ENCODE data around the gene PLCB1. TPM values are rescaled to one million over a fixed set of nuclear protein-coding genes. Genes with fewer than 3 reads are reported as not detected.

The PLCB1 gene
- total and polyA plus RNA-seq, 2 donors (not counting 1 experiment from before 2014, with no cell fraction given), result 13.4 to 23.3 TPM

- no peak overlapping the region for H3K4me2 ChIP-seq (ENCODE audit: extremely low read depth, insufficient read depth, low read length)
- no peak overlapping the region for H3K9ac ChIP-seq (ENCODE audit: insufficient read depth, low read length)
- H3K4me3 ChIP-seq (replicated peaks in 1 of 4; ENCODE audit: control extremely low read depth in 1 of 4, insufficient read depth in 1 of 4, low read depth in 3 of 4, low read length in 4 of 4), result no peak overlapping the region
Observed at GRCh38 chr20:8870652-8871051, 738.6 kb downstream of the PLCB1 start.

GRCh38 chr20:8874437-8874836 lies 742.4 kb downstream of the PLCB1 start:
- no peak overlapping the region for H2AFZ ChIP-seq (ENCODE audit: low read length)

More at GRCh38 chr20:8870652-8871051, 738.6 kb downstream of the PLCB1 start:
- no peaks in the 10 kb centered on the region for H3K27me3 ChIP-seq (ENCODE audit: control insufficient read depth, insufficient read depth, low read length)
- no peak overlapping the region for H2AFZ ChIP-seq (ENCODE audit: low read length)
- H3K36me3 ChIP-seq (ENCODE audit: control insufficient read depth, insufficient read depth, low read length), result no peaks in the 10 kb centered on the region
- no peaks in the 10 kb centered on the region for H4K20me1 ChIP-seq (ENCODE audit: control insufficient read depth, extremely low read depth, insufficient read depth, low read length)
- no peak overlapping the region for H3K27ac ChIP-seq (ENCODE audit: insufficient read depth, low read length)
- DNase-seq (ENCODE audit: low read depth in 2 of 2), result no peak
- TF ChIP-seq EZH2 (IDR thresholded peaks at IDR 0.05; ENCODE audit: low read length, missing control alignments) (no peak), CTCF (conservative IDR thresholded peaks at IDR 0.05 in 1 of 2, IDR thresholded peaks at IDR 0.05 in 1 of 2; ENCODE audit: low read depth in 1 of 2, low read length in 2 of 2) (no peak)
- H3K9me3 ChIP-seq (ENCODE audit: control insufficient read depth, insufficient read depth, low read depth, low read length), result no peaks in the 10 kb centered on the region
- H3K79me2 ChIP-seq (ENCODE audit: control insufficient read depth, insufficient read depth, low read length), result no peaks in the 10 kb centered on the region
- no peaks in the 10 kb centered on the region for H3K4me1 ChIP-seq (ENCODE audit: control insufficient read depth, extremely low read depth, insufficient read depth, low read length)

GRCh38 chr20:8875586-8875985 lies 743.5 kb downstream of the PLCB1 start:
- no peaks in the 10 kb centered on the region for H3K27me3 ChIP-seq (ENCODE audit: control insufficient read depth, insufficient read depth, low read length)
- H3K9ac ChIP-seq (ENCODE audit: insufficient read depth, low read length), result no peak overlapping the region
- H3K36me3 ChIP-seq (ENCODE audit: control insufficient read depth, insufficient read depth, low read length), result no peaks in the 10 kb centered on the region
- H3K9me3 ChIP-seq (ENCODE audit: control insufficient read depth, insufficient read depth, low read depth, low read length), result no peaks in the 10 kb centered on the region
- no peak overlapping the region for H3K27ac ChIP-seq (ENCODE audit: insufficient read depth, low read length)
- H3K79me2 ChIP-seq (ENCODE audit: control insufficient read depth, insufficient read depth, low read length), result no peaks in the 10 kb centered on the region
- H3K4me3 ChIP-seq (replicated peaks in 1 of 4; ENCODE audit: control extremely low read depth in 1 of 4, insufficient read depth in 1 of 4, low read depth in 3 of 4, low read length in 4 of 4), result no peak overlapping the region
- H3K4me2 ChIP-seq (ENCODE audit: extremely low read depth, insufficient read depth, low read length), result no peak overlapping the region
- no peak overlapping the region for H2AFZ ChIP-seq (ENCODE audit: low read length)
- H3K4me1 ChIP-seq (ENCODE audit: control insufficient read depth, extremely low read depth, insufficient read depth, low read length), result no peaks in the 10 kb centered on the region
- DNase-seq (ENCODE audit: low read depth in 2 of 2), result no peak
- H4K20me1 ChIP-seq (ENCODE audit: control insufficient read depth, extremely low read depth, insufficient read depth, low read length), result no peaks in the 10 kb centered on the region
- TF ChIP-seq CTCF (conservative IDR thresholded peaks at IDR 0.05 in 1 of 2, IDR thresholded peaks at IDR 0.05 in 1 of 2; ENCODE audit: low read depth in 1 of 2, low read length in 2 of 2), result no peak
- TF ChIP-seq EZH2 (IDR thresholded peaks at IDR 0.05; ENCODE audit: low read length, missing control alignments), result no peak

More at GRCh38 chr20:8874437-8874836, 742.4 kb downstream of the PLCB1 start:
- Histone ChIP-seq H3K4me2 (ENCODE audit: extremely low read depth, insufficient read depth, low read length) (no peak overlapping the region), H3K27me3 (ENCODE audit: control insufficient read depth, insufficient read depth, low read length) (no peaks in the 10 kb centered on the region), H3K79me2 (ENCODE audit: control insufficient read depth, insufficient read depth, low read length) (no peaks in the 10 kb centered on the region), H3K27ac (ENCODE audit: insufficient read depth, low read length) (no peak overlapping the region), H3K9ac (ENCODE audit: insufficient read depth, low read length) (no peak overlapping the region), H3K9me3 (ENCODE audit: control insufficient read depth, insufficient read depth, low read depth, low read length) (no peaks in the 10 kb centered on the region), H3K4me1 (ENCODE audit: control insufficient read depth, extremely low read depth, insufficient read depth, low read length) (no peaks in the 10 kb centered on the region), H3K36me3 (ENCODE audit: control insufficient read depth, insufficient read depth, low read length) (no peaks in the 10 kb centered on the region), H4K20me1 (ENCODE audit: control insufficient read depth, extremely low read depth, insufficient read depth, low read length) (no peaks in the 10 kb centered on the region), H3K4me3 (replicated peaks in 1 of 4; ENCODE audit: control extremely low read depth in 1 of 4, insufficient read depth in 1 of 4, low read depth in 3 of 4, low read length in 4 of 4) (no peak overlapping the region)
- DNase-seq (ENCODE audit: low read depth in 2 of 2), result peak in 1 of 2 donors; percentile 52
- TF ChIP-seq CTCF (conservative IDR thresholded peaks at IDR 0.05 in 1 of 2, IDR thresholded peaks at IDR 0.05 in 1 of 2; ENCODE audit: low read depth in 1 of 2, low read length in 2 of 2), result no peak
- no peak for TF ChIP-seq EZH2 (IDR thresholded peaks at IDR 0.05; ENCODE audit: low read length, missing control alignments)
